Measurements from ENCODE around the gene ITGA5.
A peak's percentile ranks its signal among the peaks of the same experiment; 100 is the strongest.

ITGA5 gene

DNA sequence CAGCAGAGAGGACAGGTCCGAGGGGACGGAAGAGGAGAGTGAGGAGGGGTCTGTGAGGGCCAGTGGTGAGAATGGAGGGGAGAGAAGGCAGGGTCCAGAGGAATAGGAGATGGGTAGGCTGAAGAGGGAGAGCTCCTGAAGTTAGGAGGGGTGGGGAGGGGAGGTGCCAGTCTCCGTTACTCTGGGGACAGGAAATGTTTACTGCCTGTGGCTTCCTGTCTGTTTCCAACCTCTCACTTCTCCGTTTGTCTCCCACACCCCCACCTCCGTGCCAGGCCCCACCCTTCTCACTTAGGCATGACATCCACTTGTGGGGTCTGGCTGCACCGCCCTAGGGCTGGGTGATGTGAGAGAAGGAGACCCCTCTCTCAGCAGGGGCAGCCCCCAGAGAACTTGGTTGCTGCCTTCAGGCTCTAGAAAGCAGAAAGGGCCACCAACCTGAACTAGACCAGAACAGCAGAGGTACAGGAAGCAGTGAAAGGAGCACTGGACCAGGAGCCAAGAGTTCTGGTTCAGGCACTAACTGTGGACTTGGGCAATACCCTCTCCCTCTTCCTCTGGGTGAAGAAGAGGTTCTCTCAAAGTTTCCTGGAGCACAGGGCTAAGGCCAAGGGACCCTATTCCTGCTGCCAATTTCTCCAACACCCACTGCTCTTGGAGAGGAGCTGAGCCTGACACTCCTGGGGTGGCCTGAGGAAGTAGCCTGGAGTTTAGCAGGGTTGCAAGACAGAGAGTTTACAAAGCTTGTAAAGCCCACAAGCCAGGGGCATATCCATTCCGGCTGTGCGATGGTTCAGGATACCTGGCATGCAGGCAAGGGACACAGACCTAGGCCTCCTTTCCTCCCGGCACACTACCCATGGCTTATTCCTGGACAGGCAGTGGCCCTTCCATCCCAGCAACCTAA lies 5.5 kb downstream of the ITGA5 start:
- Histone ChIP-seq H3K9ac (ENCODE audit: low read length) (peak overlapping the region; percentile 58), H3K36me3 (ENCODE audit: control insufficient read depth, insufficient read depth, low read length) (peaks cover 8% of the 10 kb centered on the region), H2BK15ac (replicated peaks; ENCODE audit: low read depth) (no peak overlapping the region), H3K79me2 (ENCODE audit: control insufficient read depth, insufficient read depth, low read length) (peaks cover 69% of the 10 kb centered on the region), H3K23ac (ENCODE audit: low read length) (peak overlapping the region; percentile 96), H3K79me1 (ENCODE audit: low read length) (peaks cover 42% of the 10 kb centered on the region), H3K27ac (ENCODE audit: low read depth, low read length) (no peak overlapping the region), H2BK120ac (ENCODE audit: low read depth, low read length) (no peak overlapping the region), H3K4me3 (ENCODE audit: low read length) (no peak overlapping the region), H3K18ac (ENCODE audit: low read length) (no peak overlapping the region), H2BK5ac (ENCODE audit: low read length) (peak overlapping the region; percentile 86), H4K8ac (ENCODE audit: low read depth, low read length) (no peak overlapping the region), H3K4me1 (ENCODE audit: control insufficient read depth, low read depth, low read length) (peaks cover 29% of the 10 kb centered on the region), H3K4ac (ENCODE audit: low read depth, low read length) (no peak overlapping the region), H3K4me2 (ENCODE audit: low read length) (peak overlapping the region; percentile 29), H3K56ac (ENCODE audit: low read length) (peak overlapping the region; percentile 86), H2AK5ac (ENCODE audit: low read length) (peak overlapping the region; percentile 67), H4K5ac (ENCODE audit: low read length) (no peak overlapping the region), H3K27me3 (ENCODE audit: insufficient read depth, low read length, poor library complexity) (no peaks in the 10 kb centered on the region)
- DNase-seq, result peak; percentile 85
- no CpG with 5 or more reads among the region's 9 CpGs for WGBS (ENCODE audit: extremely low coverage, insufficient coverage, low lambda C conversion rate)

- Histone ChIP-seq H3K4ac (ENCODE audit: low read depth, low read length) (no peak overlapping the region), H3K23ac (ENCODE audit: low read length) (peak overlapping the region; percentile 81), H3K4me3 (ENCODE audit: low read length) (no peak overlapping the region), H3K27ac (ENCODE audit: low read depth, low read length) (no peak overlapping the region), H4K8ac (ENCODE audit: low read depth, low read length) (no peak overlapping the region), H3K79me2 (ENCODE audit: control insufficient read depth, insufficient read depth, low read length) (peaks cover 62% of the 10 kb centered on the region), H3K4me1 (ENCODE audit: control insufficient read depth, low read depth, low read length) (peaks cover 29% of the 10 kb centered on the region), H2BK5ac (ENCODE audit: low read length) (peak overlapping the region; percentile 65), H3K27me3 (ENCODE audit: insufficient read depth, low read length, poor library complexity) (no peaks in the 10 kb centered on the region), H3K18ac (ENCODE audit: low read length) (no peak overlapping the region), H2BK120ac (ENCODE audit: low read depth, low read length) (no peak overlapping the region), H3K79me1 (ENCODE audit: low read length) (peaks cover 42% of the 10 kb centered on the region), H2AK5ac (ENCODE audit: low read length) (peak overlapping the region; percentile 38), H3K9ac (ENCODE audit: low read length) (peak overlapping the region; percentile 25), H2BK15ac (replicated peaks; ENCODE audit: low read depth) (no peak overlapping the region), H3K36me3 (ENCODE audit: control insufficient read depth, insufficient read depth, low read length) (peaks cover 10% of the 10 kb centered on the region), H4K5ac (ENCODE audit: low read length) (no peak overlapping the region), H3K4me2 (ENCODE audit: low read length) (no peak overlapping the region), H3K56ac (ENCODE audit: low read length) (peak overlapping the region; percentile 78)
- DNase-seq, result no peak
- no CpG with 5 or more reads among the region's 3 CpGs for WGBS (ENCODE audit: extremely low coverage, insufficient coverage, low lambda C conversion rate)
Observed at GRCh38 chr12:54412786-54413185, 6.3 kb downstream of the ITGA5 start.

DNA sequence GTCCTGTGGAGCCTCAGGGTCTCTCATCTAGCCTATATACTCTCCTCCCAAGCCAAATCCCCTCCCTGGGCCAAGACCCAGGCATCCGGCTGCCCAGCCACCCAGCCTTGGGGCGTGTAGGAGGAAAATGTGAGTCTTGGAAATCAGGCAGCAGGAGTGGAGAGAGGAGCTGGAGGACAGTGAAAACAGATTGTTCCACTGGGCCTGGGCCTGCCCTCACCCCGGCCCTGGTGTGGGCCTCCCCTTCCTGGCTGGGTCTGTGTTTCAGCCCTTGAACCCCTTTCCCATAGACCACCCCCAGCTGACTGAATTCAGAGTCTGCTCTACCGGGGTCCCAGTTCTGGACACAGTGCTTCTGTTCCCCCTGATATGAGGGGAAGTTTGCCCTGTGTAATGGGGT lies 6.7 kb downstream of the ITGA5 start:
- H3K9ac ChIP-seq (ENCODE audit: low read length), result peak overlapping the region; percentile 25
- H3K4ac ChIP-seq (ENCODE audit: low read depth, low read length), result no peak overlapping the region
- H2BK5ac ChIP-seq (ENCODE audit: low read length), result peak overlapping the region; percentile 65
- peaks cover 29% of the 10 kb centered on the region for H3K4me1 ChIP-seq (ENCODE audit: control insufficient read depth, low read depth, low read length)
- no peak overlapping the region for H3K18ac ChIP-seq (ENCODE audit: low read length)
- H3K23ac ChIP-seq (ENCODE audit: low read length), result peak overlapping the region; percentile 81
- no peak overlapping the region for H3K4me2 ChIP-seq (ENCODE audit: low read length)
- H3K79me1 ChIP-seq (ENCODE audit: low read length), result peaks cover 42% of the 10 kb centered on the region
- H4K5ac ChIP-seq (ENCODE audit: low read length), result no peak overlapping the region
- H3K27me3 ChIP-seq (ENCODE audit: insufficient read depth, low read length, poor library complexity), result no peaks in the 10 kb centered on the region
- no CpG with 5 or more reads among the region's 4 CpGs for WGBS (ENCODE audit: extremely low coverage, insufficient coverage, low lambda C conversion rate)
- peaks cover 15% of the 10 kb centered on the region for H3K36me3 ChIP-seq (ENCODE audit: control insufficient read depth, insufficient read depth, low read length)
- no peak overlapping the region for H3K27ac ChIP-seq (ENCODE audit: low read depth, low read length)
- peaks cover 58% of the 10 kb centered on the region for H3K79me2 ChIP-seq (ENCODE audit: control insufficient read depth, insufficient read depth, low read length)
- no peak overlapping the region for H3K4me3 ChIP-seq (ENCODE audit: low read length)
- H2BK120ac ChIP-seq (ENCODE audit: low read depth, low read length), result no peak overlapping the region
- H2BK15ac ChIP-seq (replicated peaks; ENCODE audit: low read depth), result no peak overlapping the region
- DNase-seq, result no peak
- H2AK5ac ChIP-seq (ENCODE audit: low read length), result no peak overlapping the region
- no peak overlapping the region for H4K8ac ChIP-seq (ENCODE audit: low read depth, low read length)
- peak overlapping the region; percentile 78 for H3K56ac ChIP-seq (ENCODE audit: low read length)

DNA sequence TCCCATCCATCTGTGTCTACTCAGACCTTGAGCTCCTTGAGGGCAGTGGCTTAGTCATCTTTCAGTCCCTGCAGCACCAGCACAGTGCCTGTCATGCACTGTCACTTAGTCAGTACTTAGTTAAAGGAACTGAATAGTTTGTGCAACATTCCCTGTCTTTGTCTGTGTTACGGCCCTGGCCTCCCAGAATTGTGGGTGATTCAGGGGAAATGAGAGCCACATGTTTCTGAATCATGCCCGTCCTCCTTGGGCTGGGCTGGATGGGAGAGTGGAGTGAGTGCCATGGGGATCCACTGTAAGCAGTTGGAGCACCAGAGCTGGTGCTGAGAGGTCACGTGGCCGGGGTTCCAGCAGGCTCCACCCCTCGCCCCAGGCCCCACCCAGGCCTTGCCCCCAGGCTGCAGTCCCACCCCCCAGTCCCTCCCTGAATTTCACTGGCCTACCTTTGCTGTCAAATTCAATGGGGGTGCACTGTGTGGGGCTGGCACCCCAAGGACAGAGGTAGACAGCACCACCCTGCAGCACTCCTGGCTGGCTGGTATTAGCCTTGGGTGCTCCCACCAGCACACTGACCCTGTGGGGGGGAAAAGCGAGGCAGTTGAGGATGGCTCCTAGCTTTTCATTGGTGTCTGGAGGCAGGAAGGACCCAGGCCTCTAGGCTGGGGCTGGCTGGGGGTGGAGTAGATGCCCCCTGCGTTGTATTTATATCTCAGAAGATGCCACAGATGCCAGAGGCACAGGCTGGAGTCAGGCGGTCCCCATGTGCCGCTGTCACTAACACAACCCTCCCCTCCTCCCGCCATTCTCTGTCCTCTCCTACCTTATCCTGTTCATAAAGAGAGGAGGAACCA lies 7.5 kb downstream of the ITGA5 start:
- Histone ChIP-seq H2BK15ac (replicated peaks; ENCODE audit: low read depth) (no peak overlapping the region), H3K36me3 (ENCODE audit: control insufficient read depth, insufficient read depth, low read length) (peaks cover 16% of the 10 kb centered on the region), H3K79me1 (ENCODE audit: low read length) (peaks cover 39% of the 10 kb centered on the region), H3K23ac (ENCODE audit: low read length) (no peak overlapping the region), H2BK120ac (ENCODE audit: low read depth, low read length) (no peak overlapping the region), H2AK5ac (ENCODE audit: low read length) (no peak overlapping the region), H3K9ac (ENCODE audit: low read length) (peak overlapping the region; percentile 25), H3K4me2 (ENCODE audit: low read length) (no peak overlapping the region), H3K27ac (ENCODE audit: low read depth, low read length) (no peak overlapping the region), H3K56ac (ENCODE audit: low read length) (no peak overlapping the region), H3K79me2 (ENCODE audit: control insufficient read depth, insufficient read depth, low read length) (peaks cover 51% of the 10 kb centered on the region), H4K5ac (ENCODE audit: low read length) (no peak overlapping the region), H2BK5ac (ENCODE audit: low read length) (no peak overlapping the region), H3K4me3 (ENCODE audit: low read length) (no peak overlapping the region), H3K4ac (ENCODE audit: low read depth, low read length) (no peak overlapping the region), H4K8ac (ENCODE audit: low read depth, low read length) (no peak overlapping the region), H3K4me1 (ENCODE audit: control insufficient read depth, low read depth, low read length) (peaks cover 26% of the 10 kb centered on the region), H3K18ac (ENCODE audit: low read length) (no peak overlapping the region), H3K27me3 (ENCODE audit: insufficient read depth, low read length, poor library complexity) (no peaks in the 10 kb centered on the region)
- no CpG with 5 or more reads among the region's 10 CpGs for WGBS (ENCODE audit: extremely low coverage, insufficient coverage, low lambda C conversion rate)
- DNase-seq, result no peak

DNA sequence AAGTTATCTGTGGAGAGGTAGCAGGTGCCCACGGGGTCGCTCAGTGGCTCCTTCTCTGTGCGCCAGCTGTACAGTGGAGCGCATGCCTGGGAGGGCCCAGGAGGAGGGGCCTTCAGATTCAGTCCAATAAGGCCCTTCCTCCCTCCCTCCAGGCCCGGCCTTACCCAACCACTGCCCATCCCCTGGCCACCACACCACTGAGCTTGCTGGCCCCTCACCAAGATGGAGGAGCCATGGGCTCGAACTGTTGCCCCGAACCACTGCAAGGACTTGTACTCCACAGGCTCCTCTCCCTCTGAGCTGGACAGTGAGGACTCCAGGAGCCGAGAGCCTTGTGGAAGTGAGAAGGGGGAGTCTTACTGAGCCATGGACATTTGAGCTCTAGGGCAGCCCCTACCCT lies 9.8 kb downstream of the ITGA5 start:
- no peak overlapping the region for H3K9ac ChIP-seq (ENCODE audit: low read length)
- no peak overlapping the region for H4K5ac ChIP-seq (ENCODE audit: low read length)
- no peak for DNase-seq
- no peaks in the 10 kb centered on the region for H3K27me3 ChIP-seq (ENCODE audit: insufficient read depth, low read length, poor library complexity)
- H3K56ac ChIP-seq (ENCODE audit: low read length), result no peak overlapping the region
- no peak overlapping the region for H3K4ac ChIP-seq (ENCODE audit: low read depth, low read length)
- no peak overlapping the region for H3K27ac ChIP-seq (ENCODE audit: low read depth, low read length)
- H3K79me2 ChIP-seq (ENCODE audit: control insufficient read depth, insufficient read depth, low read length), result peaks cover 30% of the 10 kb centered on the region
- no peak overlapping the region for H2BK5ac ChIP-seq (ENCODE audit: low read length)
- peaks cover 29% of the 10 kb centered on the region for H3K36me3 ChIP-seq (ENCODE audit: control insufficient read depth, insufficient read depth, low read length)
- H3K4me1 ChIP-seq (ENCODE audit: control insufficient read depth, low read depth, low read length), result peaks cover 16% of the 10 kb centered on the region
- no peak overlapping the region for H3K4me2 ChIP-seq (ENCODE audit: low read length)
- H3K23ac ChIP-seq (ENCODE audit: low read length), result peak overlapping the region; percentile 94
- no peak overlapping the region for H2AK5ac ChIP-seq (ENCODE audit: low read length)
- no peak overlapping the region for H3K18ac ChIP-seq (ENCODE audit: low read length)
- no peak overlapping the region for H3K4me3 ChIP-seq (ENCODE audit: low read length)
- no CpG with 5 or more reads among the region's 8 CpGs for WGBS (ENCODE audit: extremely low coverage, insufficient coverage, low lambda C conversion rate)
- H4K8ac ChIP-seq (ENCODE audit: low read depth, low read length), result no peak overlapping the region
- H3K79me1 ChIP-seq (ENCODE audit: low read length), result peaks cover 37% of the 10 kb centered on the region
- no peak overlapping the region for H2BK15ac ChIP-seq (replicated peaks; ENCODE audit: low read depth)
- H2BK120ac ChIP-seq (ENCODE audit: low read depth, low read length), result no peak overlapping the region
